Measurements from ENCODE around the gene INO80D.
"Not testable (repeated sequence)": the region's sequence is repeated elsewhere in the genome, so short reads cannot be mapped to it uniquely, and the experiment has no call there.

Gene INO80D

GRCh38 chr2:205994344-205994743 lies 91.6 kb downstream of the INO80D start:
- no peak overlapping the region for H3K4me3 ChIP-seq (replicated peaks; ENCODE audit: low read depth, low read length)
- TF ChIP-seq, protein P1, sequence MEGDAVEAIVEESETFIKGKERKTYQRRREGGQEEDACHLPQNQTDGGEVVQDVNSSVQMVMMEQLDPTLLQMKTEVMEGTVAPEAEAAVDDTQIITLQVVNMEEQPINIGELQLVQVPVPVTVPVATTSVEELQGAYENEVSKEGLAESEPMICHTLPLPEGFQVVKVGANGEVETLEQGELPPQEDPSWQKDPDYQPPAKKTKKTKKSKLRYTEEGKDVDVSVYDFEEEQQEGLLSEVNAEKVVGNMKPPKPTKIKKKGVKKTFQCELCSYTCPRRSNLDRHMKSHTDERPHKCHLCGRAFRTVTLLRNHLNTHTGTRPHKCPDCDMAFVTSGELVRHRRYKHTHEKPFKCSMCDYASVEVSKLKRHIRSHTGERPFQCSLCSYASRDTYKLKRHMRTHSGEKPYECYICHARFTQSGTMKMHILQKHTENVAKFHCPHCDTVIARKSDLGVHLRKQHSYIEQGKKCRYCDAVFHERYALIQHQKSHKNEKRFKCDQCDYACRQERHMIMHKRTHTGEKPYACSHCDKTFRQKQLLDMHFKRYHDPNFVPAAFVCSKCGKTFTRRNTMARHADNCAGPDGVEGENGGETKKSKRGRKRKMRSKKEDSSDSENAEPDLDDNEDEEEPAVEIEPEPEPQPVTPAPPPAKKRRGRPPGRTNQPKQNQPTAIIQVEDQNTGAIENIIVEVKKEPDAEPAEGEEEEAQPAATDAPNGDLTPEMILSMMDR (IDR thresholded peaks at IDR 0.05; ENCODE audit: low read depth, low read length, missing control alignments), result no peak
- DNase-seq (ENCODE audit: extremely low read depth, low read depth), result no peak

DNA sequence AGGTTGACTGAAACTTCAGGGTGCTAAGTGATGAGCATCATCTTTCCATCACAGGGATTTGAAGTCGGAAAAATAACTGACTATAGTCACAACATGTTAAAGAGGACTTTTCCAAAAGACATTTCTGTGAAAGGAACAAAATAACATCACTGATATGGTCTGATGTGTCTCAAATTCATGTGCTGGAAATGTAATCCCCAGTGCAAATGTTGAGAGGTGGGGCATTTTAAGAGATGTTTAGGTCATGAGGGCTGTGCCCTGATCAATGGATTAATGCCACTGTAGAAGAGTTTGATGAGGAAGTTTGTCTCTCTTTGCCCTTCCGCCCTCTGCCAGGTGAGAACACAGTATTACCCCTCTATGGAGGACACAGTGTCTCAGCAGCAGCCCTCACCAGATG lies 95.9 kb downstream of the INO80D start:
- no peak overlapping the region for H3K4me3 ChIP-seq (replicated peaks; ENCODE audit: low read depth, low read length)
- TF ChIP-seq, protein P1 (IDR thresholded peaks at IDR 0.05; ENCODE audit: low read depth, low read length, missing control alignments), result no peak
- DNase-seq (ENCODE audit: extremely low read depth, low read depth), result no peak

DNA sequence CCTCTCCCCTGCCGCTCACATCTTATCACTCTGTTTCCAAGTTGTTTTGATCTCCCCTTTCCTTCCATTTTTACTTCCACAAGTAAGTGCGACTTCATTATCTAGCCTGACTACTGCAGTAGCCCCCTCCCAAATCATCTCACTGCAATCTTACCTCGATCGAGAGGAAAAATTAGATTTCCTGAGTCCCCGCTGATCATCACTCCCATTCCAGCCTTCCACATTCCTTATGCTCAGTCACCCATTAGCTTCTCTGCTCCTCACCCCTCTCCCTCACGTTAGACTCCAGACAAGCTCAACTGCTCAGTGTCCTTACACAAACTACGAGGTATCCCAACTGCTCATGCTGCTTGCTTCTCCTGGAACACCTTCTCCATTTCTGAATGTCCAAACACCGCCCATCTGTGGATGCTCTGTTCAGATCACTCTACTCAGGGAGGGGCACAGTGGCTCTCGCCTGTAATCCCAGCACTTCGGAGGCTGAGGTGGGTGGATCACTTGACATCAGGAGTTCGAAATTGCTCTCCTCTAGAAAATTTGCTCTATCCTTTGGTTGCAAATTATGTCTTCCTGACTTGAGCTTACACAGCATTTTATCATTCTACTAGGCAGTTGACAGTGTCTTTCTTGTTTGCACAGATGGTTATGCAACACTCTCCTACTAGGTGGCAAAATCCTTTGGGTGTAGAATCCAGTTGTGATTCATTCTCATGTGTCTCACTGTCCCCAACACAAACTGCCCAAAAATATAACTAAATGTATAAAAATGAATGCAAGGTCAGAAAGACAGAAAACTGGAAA lies 96.5 kb downstream of the INO80D start:
- TF ChIP-seq, protein P1 (IDR thresholded peaks at IDR 0.05; ENCODE audit: low read depth, low read length, missing control alignments), result no peak
- H3K4me3 ChIP-seq (replicated peaks; ENCODE audit: low read depth, low read length), result no peak overlapping the region
- DNase-seq (ENCODE audit: extremely low read depth, low read depth), result no peak

GRCh38 chr2:205988681-205989080 lies 97.3 kb downstream of the INO80D start:
- not testable (repeated sequence) for H3K4me3 ChIP-seq (replicated peaks; ENCODE audit: low read depth, low read length); DNase-seq (ENCODE audit: extremely low read depth, low read depth)

DNA sequence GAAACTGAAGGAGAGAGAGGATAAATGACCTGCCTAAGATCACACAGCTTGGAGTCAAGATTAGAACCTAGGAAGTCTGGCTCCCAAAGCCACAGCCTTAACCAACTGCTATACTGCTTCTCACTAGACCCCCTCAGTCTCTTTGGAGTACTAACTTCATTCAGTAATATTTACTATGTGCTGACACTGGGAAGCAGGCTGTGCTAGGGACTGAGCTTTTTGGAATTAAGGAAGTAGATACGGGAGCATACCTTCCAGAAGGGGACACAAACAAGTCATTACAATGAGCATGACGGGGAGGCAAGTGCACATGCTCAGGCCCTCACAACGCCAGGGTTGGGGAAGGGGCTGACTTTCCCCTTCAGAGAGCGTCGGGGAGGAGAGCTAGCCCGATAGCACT lies 97.7 kb downstream of the INO80D start:
- TF ChIP-seq, protein P1 (IDR thresholded peaks at IDR 0.05; ENCODE audit: low read depth, low read length, missing control alignments), result no peak
- H3K4me3 ChIP-seq (replicated peaks; ENCODE audit: low read depth, low read length), result no peak overlapping the region

DNA sequence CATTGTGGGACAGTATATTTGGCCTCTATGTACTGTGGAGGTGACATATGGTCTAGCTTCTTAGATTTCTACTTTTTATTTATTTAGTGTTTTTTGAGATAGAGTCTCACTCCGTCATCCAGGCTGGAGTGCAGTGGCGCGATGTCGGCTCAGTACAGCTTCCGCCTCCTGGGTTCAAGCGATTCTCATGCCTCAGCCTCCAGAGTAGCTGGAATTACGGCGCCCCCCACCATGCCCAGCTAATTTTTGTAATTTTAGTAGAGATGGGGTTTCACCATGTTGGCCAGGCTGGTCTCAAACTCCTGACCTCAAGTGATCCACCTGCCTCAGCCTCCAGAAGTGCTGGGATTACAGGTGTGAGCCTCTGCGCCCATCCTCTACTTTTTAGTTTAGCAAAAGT lies 99.6 kb downstream of the INO80D start:
- H3K4me3 ChIP-seq (replicated peaks; ENCODE audit: low read depth, low read length); DNase-seq (ENCODE audit: extremely low read depth, low read depth): not testable (repeated sequence)

More for the DNA sequence above, 97.7 kb downstream of the INO80D start:
- no peak for DNase-seq (ENCODE audit: extremely low read depth, low read depth)

DNA sequence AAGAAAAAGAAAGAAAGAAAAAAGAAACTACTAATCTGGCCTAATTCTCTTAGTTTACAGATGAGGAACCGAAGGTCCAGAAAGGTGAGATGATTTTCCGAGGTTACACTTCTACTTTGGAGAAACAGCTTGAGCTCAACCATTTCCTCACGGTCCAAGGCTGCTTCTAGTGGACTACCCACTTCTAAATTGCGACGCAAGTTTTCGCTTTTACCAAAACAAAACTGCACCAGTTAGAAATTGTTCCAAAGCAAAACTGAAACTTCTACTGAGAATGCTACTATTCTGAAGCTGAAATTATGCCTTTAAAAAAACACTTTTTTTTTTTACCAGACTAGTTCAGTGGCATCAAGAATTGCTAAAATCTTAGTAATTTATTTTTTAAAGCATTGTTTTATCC lies 101.6 kb downstream of the INO80D start:
- H3K4me3 ChIP-seq (replicated peaks; ENCODE audit: low read depth, low read length), result no peak overlapping the region
- DNase-seq (ENCODE audit: extremely low read depth, low read depth), result no peak
- TF ChIP-seq, protein P1 (IDR thresholded peaks at IDR 0.05; ENCODE audit: low read depth, low read length, missing control alignments), result no peak

- no peak for DNase-seq (ENCODE audit: extremely low read depth, low read depth)
- no peak overlapping the region for H3K4me3 ChIP-seq (replicated peaks; ENCODE audit: low read depth, low read length)
- TF ChIP-seq, protein P1 (IDR thresholded peaks at IDR 0.05; ENCODE audit: low read depth, low read length, missing control alignments), result no peak
Observed at GRCh38 chr2:205982776-205983327, 103.1 kb downstream of the INO80D start.

- DNase-seq (ENCODE audit: extremely low read depth, low read depth); H3K4me3 ChIP-seq (replicated peaks; ENCODE audit: low read depth, low read length): not testable (repeated sequence)
Observed at GRCh38 chr2:205978728-205979127, 107.2 kb downstream of the INO80D start.

- H3K4me3 ChIP-seq (replicated peaks; ENCODE audit: low read depth, low read length); DNase-seq (ENCODE audit: extremely low read depth, low read depth): not testable (repeated sequence)
Observed at GRCh38 chr2:205977699-205978098, 108.3 kb downstream of the INO80D start.
